HG02938 (cell line): ENCODE results near the gene WFDC11.

Experiments used
- ATAC-seq: cut with Tn5 transposase; IDR thresholded peaks from one replicate; pipeline ENCODE4 v1.9.1; 2021; ENCODE audit warnings: mild to moderate bottlenecking, moderate library complexity; ENCODE audit not compliant: unreplicated experiment

WFDC11 gene

DNA sequence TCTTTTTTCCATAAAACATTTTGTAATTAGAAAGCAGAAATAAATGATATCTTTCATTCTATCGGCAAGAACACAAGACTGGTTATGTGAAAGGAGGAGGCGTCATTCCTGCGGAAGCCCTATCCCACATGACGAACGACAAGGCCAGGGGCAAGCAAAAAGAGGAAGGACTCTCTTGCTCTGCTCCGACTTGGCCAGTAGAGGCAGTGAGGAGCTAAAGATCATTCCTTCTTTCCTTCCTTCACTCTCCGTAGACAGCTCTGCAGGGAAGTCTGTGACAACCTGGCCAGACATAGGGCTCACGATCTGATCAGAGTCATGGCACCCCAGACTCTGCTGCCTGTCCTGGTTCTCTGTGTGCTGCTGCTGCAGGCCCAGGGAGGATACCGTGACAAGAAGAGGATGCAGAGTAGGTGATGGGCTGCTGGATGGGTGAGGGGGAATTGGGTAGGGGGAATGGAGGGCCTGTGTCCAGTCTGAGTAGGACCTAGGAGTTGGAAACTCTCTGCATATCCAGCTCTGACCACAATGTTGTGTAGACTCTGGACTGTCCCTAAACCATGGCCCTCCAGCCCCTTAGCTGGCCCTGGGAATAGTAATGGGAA is 40.4 kb downstream of the WFDC11 start, which contains the start of gene WFDC10A:
TSS of gene WFDC10A (plus strand) at position 244 of the 605 bp plus-strand sequence. CDS start at position 319, 75 bp downstream.
- ATAC-seq: no peak

DNA sequence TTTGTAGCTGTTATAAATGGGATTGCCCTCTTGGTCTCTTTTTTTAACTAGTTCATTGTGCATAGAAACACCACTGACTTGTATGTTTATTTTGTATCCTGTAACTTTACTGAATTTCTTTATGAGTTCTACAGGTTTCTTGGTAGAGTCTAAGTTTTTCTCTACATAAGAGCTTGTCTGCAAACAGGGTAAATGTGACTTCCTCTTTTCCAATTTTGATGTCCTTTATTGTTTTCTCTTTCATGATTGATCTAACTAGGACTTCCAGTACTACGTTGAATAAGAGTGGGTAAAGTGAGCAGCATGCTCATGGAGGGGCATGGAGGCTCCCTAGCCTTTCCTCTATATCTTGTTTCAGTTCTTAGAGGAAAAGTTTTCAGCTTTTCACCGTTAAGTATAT is 43.5 kb downstream of the WFDC11 start:
- ATAC-seq: no peak

- ATAC-seq: no peak
Observed at GRCh38 chr20:45621593-45621992, 48.4 kb downstream of the WFDC11 start.

- ATAC-seq: no peak
Observed at GRCh38 chr20:45617591-45617990, 52.4 kb downstream of the WFDC11 start.

DNA sequence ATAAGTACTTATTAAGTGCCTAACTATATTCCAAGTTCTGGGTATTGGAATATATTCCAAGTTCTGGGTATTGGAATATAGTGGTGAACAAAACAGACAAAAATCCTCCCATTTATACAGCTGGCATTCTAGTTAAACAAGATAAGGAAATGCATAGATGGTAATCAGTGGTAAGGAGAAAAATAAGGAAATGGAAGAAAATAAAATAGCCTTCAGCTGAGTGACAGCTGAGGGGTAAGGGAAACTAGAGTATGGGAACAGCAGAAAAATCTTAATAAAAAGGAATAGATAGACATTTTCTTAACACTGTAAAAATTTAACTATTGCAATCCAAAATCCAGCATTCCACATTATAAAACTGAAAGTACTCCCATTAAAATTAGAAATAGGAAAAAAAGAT is 57.7 kb downstream of the WFDC11 start:
- ATAC-seq: no peak

DNA sequence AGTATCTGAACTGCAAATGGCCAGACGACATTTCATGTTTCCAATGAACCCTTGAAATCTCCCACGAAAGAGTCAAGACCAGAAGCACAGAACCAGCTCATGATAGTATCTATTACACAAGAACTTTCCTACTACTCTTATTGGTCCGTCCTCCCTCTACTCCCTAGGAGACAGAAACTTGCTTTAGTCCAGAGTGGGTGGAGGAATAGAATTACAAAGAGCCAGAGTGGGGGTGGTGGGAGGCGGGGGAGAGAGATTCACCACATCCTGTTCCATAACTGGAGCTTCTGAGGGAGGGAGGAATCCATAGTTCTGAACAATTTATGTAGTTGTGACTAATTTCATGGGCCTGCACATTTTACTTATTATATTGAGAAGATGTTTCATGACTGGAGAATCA is 59.0 kb downstream of the WFDC11 start:
- ATAC-seq: no peak

DNA sequence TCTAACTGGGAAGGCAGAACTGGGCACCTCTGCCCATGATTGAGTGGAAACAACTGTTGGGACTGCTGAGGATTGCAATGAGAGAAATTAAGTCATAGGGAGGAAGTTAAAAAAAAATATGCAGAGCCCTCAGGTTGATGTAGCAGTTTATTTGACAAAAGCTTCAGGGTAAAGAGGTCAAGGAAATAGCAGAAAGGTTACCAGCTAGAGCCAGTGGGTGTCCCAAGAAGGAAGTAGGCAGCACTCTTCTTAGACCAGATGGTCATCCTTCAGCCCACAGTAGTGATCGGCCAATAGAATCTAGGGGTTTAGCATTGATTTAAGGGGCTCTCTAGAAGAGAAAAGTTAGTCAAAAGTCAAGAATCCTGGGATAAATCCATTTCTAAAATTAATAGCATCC is 62.2 kb downstream of the WFDC11 start:
- no peak for ATAC-seq
